ENCODE measurements around the gene FUT7.

DNA sequence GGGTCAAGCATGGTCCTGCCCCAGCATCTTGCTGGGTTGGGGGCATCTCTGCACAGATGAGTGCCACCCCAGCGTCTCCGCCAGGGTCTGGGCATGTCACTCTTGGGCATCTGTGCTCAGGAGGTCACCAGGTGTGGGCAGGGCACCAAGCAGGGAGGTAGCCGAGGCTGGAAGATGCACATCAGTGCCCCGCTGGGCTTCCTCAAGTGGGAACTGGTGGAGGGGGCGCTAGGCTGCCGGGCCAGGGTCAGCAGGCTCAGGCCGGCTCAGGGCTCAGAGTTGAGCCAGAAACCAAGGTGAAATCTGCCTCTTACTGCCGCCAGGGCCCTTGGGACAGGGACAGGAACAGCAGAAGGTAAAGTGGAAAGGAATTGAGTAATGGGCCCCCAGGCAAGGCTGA, 4.0 kb upstream of the FUT7 start:
- TF ChIP-seq POLR2A (IDR thresholded peaks at IDR 0.05; ENCODE audit: low read depth, low read length): no peak
- TF ChIP-seq SPI1 (IDR thresholded peaks at IDR 0.05; ENCODE audit: low read depth, low read length): no peak
- TF ChIP-seq POLR2AphosphoS5 (IDR thresholded peaks at IDR 0.05; ENCODE audit: low read depth, low read length): no peak
- TF ChIP-seq TAF1 (IDR thresholded peaks at IDR 0.05; ENCODE audit: low read depth, low read length): no peak
- no peak for TF ChIP-seq POU2F2 (IDR thresholded peaks at IDR 0.05; ENCODE audit: low read depth, low read length)
- TF ChIP-seq PAX5 (IDR thresholded peaks at IDR 0.05; ENCODE audit: insufficient read depth, low read length, severe bottlenecking): no peak

Measured in GM12891 (cell line).